Sigmoid colon (tissue), 3 donors: ENCODE data around the gene RASSF10.

Experiments
- CTCF ChIP-seq, 4 experiments: fragments of 450-650 bp in 3 of 4; fragments of 200-600 bp in 1 of 4; IDR thresholded peaks; one replicate each; pipeline ENCODE4 v1.5.1; 2016 to 2019; ENCODE audit warnings: antibody characterized with exemption in 4 of 4, mild to moderate bottlenecking in 3 of 4, moderate library complexity in 2 of 4
- POLR2A ChIP-seq, 2 donors: fragments of 450-650 bp; IDR thresholded peaks; one replicate each; pipeline ENCODE4 v1.6.1; 2016; ENCODE audit warnings: antibody characterized with exemption in 2 of 2, mild to moderate bottlenecking in 2 of 2, moderate library complexity in 2 of 2

- no peak for TF ChIP-seq CTCF (IDR thresholded peaks at IDR 0.05)
- no peak for TF ChIP-seq POLR2A (IDR thresholded peaks at IDR 0.05)
These were observed 2.4 kb downstream of the RASSF10 start for GRCh38 chr11:13011466-13012055.
